Ovary (tissue), 9 donors: Measurements from ENCODE around the gene PRPSAP1. TPM values are rescaled to one million over a fixed set of nuclear protein-coding genes. Genes with fewer than 3 reads are reported as not detected.

Experiments
- DNase-seq, 5 donors: peaks; one replicate each; pipeline ENCODE4 v3.0.0-alpha.2; 2019 to 2020
- H3K27ac ChIP-seq, 2 donors: fragments of 200-600 bp; one replicate each; pipeline versions ENCODE4 v1.5.1 to v1.8.0; 2019 to 2022
- H3K27me3 ChIP-seq: fragments of 200-600 bp; one replicate; pipeline ENCODE4 v1.8.0; 2022
- H3K36me3 ChIP-seq: fragments of 200-600 bp; sonication (generic); one replicate; pipeline ENCODE4 v1.5.1; 2019
- H3K4me1 ChIP-seq: one replicate; pipeline ENCODE4 v1.8.1; 2013; ENCODE audit warnings: mild to moderate bottlenecking, moderate library complexity; ENCODE audit not compliant: insufficient read depth
- H3K4me3 ChIP-seq: fragments of 200-600 bp; sonication (generic); one replicate; pipeline ENCODE4 v1.5.1; 2017
- H3K9me3 ChIP-seq, 2 donors: fragments of 200-600 bp in 1 of 2; sonication (generic) in 1 of 2; one replicate each; pipeline versions ENCODE4 v1.5.1 to v1.8.1; 2013 to 2019; ENCODE audit warnings: mild to moderate bottlenecking in 1 of 2, moderate library complexity in 1 of 2
- CTCF ChIP-seq, 3 donors: fragments of 450-650 bp in 2 of 3; fragments of 200-600 bp in 1 of 3; IDR thresholded peaks; one replicate each; pipeline versions ENCODE4 v1.5.1 to v1.8.0; 2016 to 2022; ENCODE audit warnings: antibody characterized with exemption in 3 of 3, mild to moderate bottlenecking in 1 of 3
- EP300 ChIP-seq: sonication (generic); formaldehyde crosslinking; IDR thresholded peaks from one replicate; pipeline ENCODE4 v1.6.1; 2017; ENCODE audit warnings: antibody characterized with exemption
- POLR2A ChIP-seq: fragments of 450-650 bp; IDR thresholded peaks from one replicate; pipeline ENCODE4 v1.6.1; 2017; ENCODE audit warnings: antibody characterized with exemption, mild to moderate bottlenecking, moderate library complexity
- WGBS, 3 donors: extraction: QIAGEN DNeasy Blood & Tissue Kit in 1 of 3; methylation state at CpG; one replicate each; pipeline versions ENCODE4 v1.1.5 to v1.1.7; 2013 to 2017; 5-methylcytosine and 5-hydroxymethylcytosine counted together
- intact Hi-C, 4 donors: fragments of 100-400 bp; cut with DNase I; formaldehyde crosslinking; loops; one replicate each; pipeline versions ENCODE4 v1.11.0 to v1.15.1; 2022 to 2023
- polyA plus RNA-seq, 2 donors: library from polyadenylated mRNA; stranded (reverse); fragments of 200-250 nt in 1 of 2; fragments of 350-450 nt in 1 of 2; fragmentation: Illumina TruSeq in 1 of 2; extraction: RNeasy Lipid Tissue Mini Kit (QIAGEN cat#74804) in 1 of 2; gene quantifications; one replicate each; pipeline ENCODE4 v1.2.3, GENCODE V29; 2013 to 2014
- total RNA-seq, 7 donors: library from RNA; depleted of rRNA in 2 of 7; stranded (reverse); fragments of >200 nt in 2 of 7; fragmentation: NEBNext Ultra II Directional in 3 of 7; extraction: Animal tissue kit (Norgen Biotek cat#: 25700) in 3 of 7; gene quantifications; one replicate each; pipeline versions ENCODE4 v1.1.0 to v1.2.4, GENCODE V29; 2016 to 2023
- donor health status: DM: no; HTN: no; CAD: no; lungs with moderate emphysema.
- donor health status: DM: no; HTN: no; CAD: no.
- donor health status: Bipolar disorder and iron deficiency.
- donor health status: DM: yes; HTN: yes; CAD: no.
- donor health status: DM: no; HTN: no; CAD: no.
- donor health status: DM: yes; HTN: yes; CAD: no.

The PRPSAP1 gene
- total and polyA plus RNA-seq, 9 donors: 26.1 to 57.9 (median 44.5) TPM

DNA sequence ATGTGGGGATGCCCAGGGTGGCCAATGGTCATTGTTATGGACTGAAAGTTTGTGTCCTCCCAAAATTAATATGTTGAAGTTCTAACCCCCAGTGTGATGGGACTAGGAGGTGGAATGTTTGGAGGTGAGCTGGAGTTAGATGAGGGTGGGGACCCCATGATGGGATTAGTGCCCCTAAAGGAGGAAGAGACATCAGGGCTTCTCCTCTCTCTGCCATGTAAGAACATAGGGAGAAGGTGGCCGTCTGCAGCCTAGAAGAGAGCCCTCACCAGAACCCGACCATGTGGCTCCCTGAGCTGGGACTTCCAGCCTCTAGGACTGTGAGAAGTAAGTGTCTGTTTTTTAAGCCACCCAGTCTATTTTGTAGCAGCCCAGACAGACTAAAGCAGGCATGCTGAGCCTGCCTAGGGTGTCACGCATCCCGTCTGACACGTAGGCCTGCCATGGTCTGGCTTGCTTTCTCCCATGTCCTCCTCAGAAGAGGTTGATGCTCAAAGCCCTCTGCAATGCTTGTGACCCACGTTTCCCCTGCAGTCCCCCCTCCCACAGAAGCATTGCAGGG, 4.0 kb upstream of the PRPSAP1 start:
- no peak for DNase-seq
- 79 to 84% (median 83%) methylated on average over 6 of the region's 6 CpGs for WGBS, 3 donors
- intact Hi-C loops: no loop called here
- Histone ChIP-seq H3K4me1 (peaks cover 2% of the 10 kb centered on the region), H3K27ac (no peak overlapping the region), H3K27me3 (no peaks in the 10 kb centered on the region), H3K36me3 (no peaks in the 10 kb centered on the region), H3K4me3 (no peak overlapping the region), H3K9me3 (no peaks in the 10 kb centered on the region)
- TF ChIP-seq CTCF (IDR thresholded peaks at IDR 0.05) (no peak), POLR2A (no peak), EP300 (no peak)

DNA sequence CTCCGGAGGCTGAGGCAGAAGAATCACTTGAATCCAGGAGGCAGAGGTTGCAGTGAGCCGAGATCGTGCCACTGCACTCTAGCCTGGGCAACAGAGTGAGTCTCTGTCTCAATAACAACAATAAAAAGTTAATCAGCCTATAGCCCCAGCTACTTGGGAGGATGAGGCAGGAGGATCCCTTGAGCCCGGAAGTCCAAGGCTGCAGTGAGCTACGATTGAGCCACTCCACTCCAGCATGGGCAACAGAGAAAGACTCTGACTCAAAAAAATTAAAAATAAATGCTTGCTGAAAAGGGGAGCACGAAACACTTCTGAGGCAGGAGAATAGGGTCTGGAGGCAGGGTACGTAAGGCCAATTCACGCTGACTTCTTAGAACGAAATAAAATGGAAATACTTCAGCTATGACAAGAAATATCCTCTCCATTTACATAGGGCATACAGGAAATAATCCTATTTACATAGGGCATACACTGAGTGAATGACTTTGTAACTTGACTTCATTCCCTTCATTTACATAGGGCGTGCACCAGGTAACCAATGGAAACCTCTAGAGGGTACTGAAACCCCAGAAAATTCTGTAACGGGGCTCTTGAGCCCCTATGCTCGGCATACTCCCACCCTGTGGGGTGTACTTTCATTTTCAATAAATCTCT, 3.2 kb upstream of the PRPSAP1 start:
- Histone ChIP-seq H3K4me3 (no peak overlapping the region), H3K27me3 (no peaks in the 10 kb centered on the region), H3K27ac (no peak overlapping the region), H3K4me1 (peaks cover 2% of the 10 kb centered on the region), H3K9me3 (no peaks in the 10 kb centered on the region), H3K36me3 (no peaks in the 10 kb centered on the region)
- intact Hi-C loops: no loop called here
- DNase-seq: no peak
- TF ChIP-seq POLR2A (no peak), CTCF (IDR thresholded peaks at IDR 0.05) (no peak), EP300 (no peak)
- WGBS, 3 donors: 64 to 68% (median 66%) methylated on average over 12 of the region's 12 CpGs

- 58 to 65% (median 63%) methylated on average over 13 of the region's 13 CpGs for WGBS, 3 donors
- intact Hi-C loops: no loop called here
- no peak overlapping the region for H3K4me3 ChIP-seq
Observed at GRCh38 chr17:76354747-76355310, 1.1 kb upstream of the PRPSAP1 start.

GRCh38 chr17:76354317-76354729, 607 bp upstream of the PRPSAP1 start:
- Histone ChIP-seq H3K36me3 (no peaks in the 10 kb centered on the region), H3K27me3 (no peaks in the 10 kb centered on the region), H3K4me1 (peaks cover 3% of the 10 kb centered on the region), H3K9me3 (no peaks in the 10 kb centered on the region), H3K4me3 (peak overlapping the region; percentile 83), H3K27ac (no peak overlapping the region)
- TF ChIP-seq CTCF (IDR thresholded peaks at IDR 0.05) (no peak), POLR2A (no peak), EP300 (no peak)
- DNase-seq: no peak
- whole genome bisulfite sequencing, 3 donors: 1% methylated on average over 18 of the region's 18 CpGs
- intact Hi-C loops: no loop called here

More at GRCh38 chr17:76354747-76355310, 1.1 kb upstream of the PRPSAP1 start:
- DNase-seq: no peak
- Histone ChIP-seq H3K27ac (no peak overlapping the region), H3K9me3 (no peaks in the 10 kb centered on the region), H3K27me3 (no peaks in the 10 kb centered on the region), H3K4me1 (peaks cover 3% of the 10 kb centered on the region), H3K36me3 (no peaks in the 10 kb centered on the region)
- TF ChIP-seq EP300 (no peak), POLR2A (no peak), CTCF (IDR thresholded peaks at IDR 0.05) (no peak)
